ENCODE results near the gene ADAD2.

The ADAD2 gene

DNA sequence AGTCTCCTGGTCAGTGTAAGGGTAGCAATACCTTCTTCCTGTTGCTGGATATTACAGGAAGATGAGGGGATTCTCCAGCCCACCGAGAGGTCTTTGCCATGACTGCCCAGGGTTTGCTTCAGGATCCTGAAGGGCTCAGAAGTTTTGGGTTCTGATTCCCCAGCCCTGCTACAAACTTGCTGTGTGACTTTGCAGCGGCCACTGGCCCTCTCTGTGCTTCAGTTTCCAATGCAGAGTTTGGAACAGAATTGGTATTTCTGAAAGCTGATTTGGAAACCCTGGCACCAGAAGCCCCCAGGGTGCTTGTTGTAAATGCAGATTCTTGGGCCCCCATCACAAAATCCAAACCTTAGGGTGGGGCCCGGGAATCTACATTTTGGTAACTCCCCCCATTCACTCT is 34.2 kb downstream of the ADAD2 start:
- no peaks in the 10 kb centered on the region for H3K27me3 ChIP-seq (ENCODE audit: control insufficient read depth, insufficient read depth, low read length)
- no CpG with 5 or more reads among the region's 3 CpGs for WGBS (ENCODE audit: insufficient coverage, insufficient read length)

DNA sequence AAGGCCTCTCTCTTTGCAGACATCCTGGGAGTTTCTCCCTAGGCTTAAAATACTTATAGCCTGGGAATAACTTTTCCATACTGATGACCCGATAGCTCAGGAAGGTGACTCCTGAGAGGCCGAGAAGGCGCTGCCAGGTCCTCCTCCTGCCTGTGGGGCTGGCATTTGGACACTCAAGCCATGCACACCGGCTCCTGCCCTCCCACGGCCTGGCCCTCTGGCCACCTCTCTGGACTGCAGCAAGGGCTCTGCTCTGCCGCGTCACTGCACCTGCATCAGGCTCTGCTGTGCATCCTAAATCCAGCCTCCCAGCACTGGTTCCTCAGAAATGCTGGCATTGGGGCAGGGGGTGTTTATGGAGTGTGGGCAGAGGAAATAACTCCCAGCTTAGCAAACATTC is 34.6 kb downstream of the ADAD2 start:
- no peak for DNase-seq (ENCODE audit: low read depth, low spot score)
- Histone ChIP-seq H3K27me3 (ENCODE audit: control insufficient read depth, insufficient read depth, low read length) (no peaks in the 10 kb centered on the region), H3K9me3 (ENCODE audit: control insufficient read depth, insufficient read depth, low read length) (no peaks in the 10 kb centered on the region), H3K4me1 (ENCODE audit: control insufficient read depth, insufficient read depth, low read length) (peaks cover 5% of the 10 kb centered on the region; the same call in 1 of the 2 replicates), H3K36me3 (ENCODE audit: control insufficient read depth, insufficient read depth, low read length) (no peaks in the 10 kb centered on the region), H3K27ac (ENCODE audit: low read length) (no peak overlapping the region), H3K4me3 (ENCODE audit: low read length) (no peak overlapping the region; the same call in 1 of the 2 replicates)
- no CpG with 5 or more reads among the region's 7 CpGs for WGBS (ENCODE audit: insufficient coverage, insufficient read length)

More for the DNA sequence above, 34.2 kb downstream of the ADAD2 start:
- Histone ChIP-seq H3K4me3 (ENCODE audit: low read length) (no peak overlapping the region), H3K9me3 (ENCODE audit: control insufficient read depth, insufficient read depth, low read length) (no peaks in the 10 kb centered on the region), H3K36me3 (ENCODE audit: control insufficient read depth, insufficient read depth, low read length) (no peaks in the 10 kb centered on the region), H3K4me1 (ENCODE audit: control insufficient read depth, insufficient read depth, low read length) (peaks cover 5% of the 10 kb centered on the region; the same call in 1 of the 2 replicates), H3K27ac (ENCODE audit: low read length) (no peak overlapping the region)
- DNase-seq (ENCODE audit: low read depth, low spot score) = no peak

- H3K9me3 ChIP-seq (ENCODE audit: control insufficient read depth, insufficient read depth, low read length) = no peaks in the 10 kb centered on the region
- DNase-seq (ENCODE audit: low read depth, low spot score) = no peak
- peaks cover 5% of the 10 kb centered on the region; the same call in 1 of the 2 replicates for H3K4me1 ChIP-seq (ENCODE audit: control insufficient read depth, insufficient read depth, low read length)
- H3K36me3 ChIP-seq (ENCODE audit: control insufficient read depth, insufficient read depth, low read length) = no peaks in the 10 kb centered on the region
- H3K27me3 ChIP-seq (ENCODE audit: control insufficient read depth, insufficient read depth, low read length) = no peaks in the 10 kb centered on the region
- H3K27ac ChIP-seq (ENCODE audit: low read length) = no peak overlapping the region
- no CpG with 5 or more reads among the region's 8 CpGs for WGBS (ENCODE audit: insufficient coverage, insufficient read length)
- H3K4me3 ChIP-seq (ENCODE audit: low read length) = no peak overlapping the region
Measured at GRCh38 chr16:84226026-84226425, 35.1 kb downstream of the ADAD2 start.

- Histone ChIP-seq H3K4me3 (ENCODE audit: low read length) (no peak overlapping the region), H3K27ac (ENCODE audit: low read length) (no peak overlapping the region), H3K36me3 (ENCODE audit: control insufficient read depth, insufficient read depth, low read length) (no peaks in the 10 kb centered on the region), H3K4me1 (ENCODE audit: control insufficient read depth, insufficient read depth, low read length) (peaks cover 5% of the 10 kb centered on the region; the same call in 1 of the 2 replicates), H3K9me3 (ENCODE audit: control insufficient read depth, insufficient read depth, low read length) (no peaks in the 10 kb centered on the region), H3K27me3 (ENCODE audit: control insufficient read depth, insufficient read depth, low read length) (no peaks in the 10 kb centered on the region)
- no CpG with 5 or more reads among the region's 6 CpGs for WGBS (ENCODE audit: insufficient coverage, insufficient read length)
- DNase-seq (ENCODE audit: low read depth, low spot score) = no peak
Measured at GRCh38 chr16:84227548-84227947, 36.6 kb downstream of the ADAD2 start.

GRCh38 chr16:84228256-84228838 is 37.4 kb downstream of the ADAD2 start:
- H3K4me3 ChIP-seq (ENCODE audit: low read length) = no peak overlapping the region
- DNase-seq (ENCODE audit: low read depth, low spot score) = no peak
- H3K27ac ChIP-seq (ENCODE audit: low read length) = no peak overlapping the region

GRCh38 chr16:84229471-84229870 is 38.5 kb downstream of the ADAD2 start:
- no peak for DNase-seq (ENCODE audit: low read depth, low spot score)
- Histone ChIP-seq H3K36me3 (ENCODE audit: control insufficient read depth, insufficient read depth, low read length) (no peaks in the 10 kb centered on the region), H3K4me3 (ENCODE audit: low read length) (no peak overlapping the region), H3K27ac (ENCODE audit: low read length) (no peak overlapping the region), H3K9me3 (ENCODE audit: control insufficient read depth, insufficient read depth, low read length) (no peaks in the 10 kb centered on the region), H3K27me3 (ENCODE audit: control insufficient read depth, insufficient read depth, low read length) (no peaks in the 10 kb centered on the region), H3K4me1 (ENCODE audit: control insufficient read depth, insufficient read depth, low read length) (peaks cover 5% of the 10 kb centered on the region; the same call in 1 of the 2 replicates)
- WGBS (ENCODE audit: insufficient coverage, insufficient read length) = no CpG with 5 or more reads among the region's 11 CpGs

More at GRCh38 chr16:84228256-84228838, 37.4 kb downstream of the ADAD2 start:
- H3K36me3 ChIP-seq (ENCODE audit: control insufficient read depth, insufficient read depth, low read length) = no peaks in the 10 kb centered on the region
- H3K9me3 ChIP-seq (ENCODE audit: control insufficient read depth, insufficient read depth, low read length) = no peaks in the 10 kb centered on the region
- H3K27me3 ChIP-seq (ENCODE audit: control insufficient read depth, insufficient read depth, low read length) = no peaks in the 10 kb centered on the region
- no CpG with 5 or more reads among the region's 18 CpGs for WGBS (ENCODE audit: insufficient coverage, insufficient read length)
- peaks cover 5% of the 10 kb centered on the region; the same call in 1 of the 2 replicates for H3K4me1 ChIP-seq (ENCODE audit: control insufficient read depth, insufficient read depth, low read length)

DNA sequence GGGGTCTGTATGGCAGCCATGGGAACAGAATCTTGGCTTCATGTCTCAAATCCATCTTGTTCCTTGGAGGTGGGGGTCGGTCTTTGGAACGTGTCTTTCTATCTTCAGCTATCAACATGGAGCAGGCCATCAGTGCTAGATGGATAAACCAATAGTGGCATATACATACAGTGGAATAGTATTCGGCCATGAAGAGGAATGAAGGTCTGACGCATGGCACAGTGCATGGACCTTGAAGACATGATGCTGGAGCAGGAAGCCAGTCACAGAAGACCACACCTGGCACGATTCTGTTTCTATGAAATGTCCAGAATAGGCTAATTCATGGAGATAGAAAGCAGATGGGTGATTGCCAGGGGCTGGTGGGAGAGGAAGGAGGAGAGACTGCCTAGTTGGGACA is 41.1 kb downstream of the ADAD2 start:
- H3K27ac ChIP-seq (ENCODE audit: low read length) = no peak overlapping the region
- H3K36me3 ChIP-seq (ENCODE audit: control insufficient read depth, insufficient read depth, low read length) = no peaks in the 10 kb centered on the region
- H3K27me3 ChIP-seq (ENCODE audit: control insufficient read depth, insufficient read depth, low read length) = no peaks in the 10 kb centered on the region; the same call in 1 of the 2 replicates
- WGBS (ENCODE audit: insufficient coverage, insufficient read length) = no CpG with 5 or more reads among the region's 5 CpGs
- no peak for DNase-seq (ENCODE audit: low read depth, low spot score)
- H3K4me1 ChIP-seq (ENCODE audit: control insufficient read depth, insufficient read depth, low read length) = 0 out of 2 replicates have a peak, but pooled peaks cover 5% of the 10 kb centered on the region
- no peaks in the 10 kb centered on the region for H3K9me3 ChIP-seq (ENCODE audit: control insufficient read depth, insufficient read depth, low read length)
- no peak overlapping the region for H3K4me3 ChIP-seq (ENCODE audit: low read length)

DNA sequence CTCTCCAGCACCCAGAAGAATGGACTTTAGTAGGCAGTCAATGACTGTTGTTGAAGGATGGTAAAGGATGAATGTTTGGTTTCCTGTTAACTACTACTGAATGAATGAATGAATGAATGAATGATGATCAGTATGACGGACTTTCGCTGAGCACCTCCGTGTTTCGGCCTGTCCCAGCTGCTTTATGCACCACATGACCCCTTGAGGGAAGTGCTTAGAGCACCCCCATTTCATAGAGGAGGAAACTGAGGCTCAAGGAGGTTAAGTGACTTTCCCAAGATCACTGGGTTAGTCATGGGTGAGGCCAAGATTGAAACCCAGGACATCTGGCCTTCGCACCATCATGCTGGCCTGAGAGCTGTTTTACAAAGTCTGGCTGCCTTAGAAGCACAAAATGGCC is 42.0 kb downstream of the ADAD2 start:
- H3K4me1 ChIP-seq (ENCODE audit: control insufficient read depth, insufficient read depth, low read length) = 0 out of 2 replicates have a peak, but pooled peaks cover 4% of the 10 kb centered on the region
- H3K4me3 ChIP-seq (ENCODE audit: low read length) = no peak overlapping the region
- no peaks in the 10 kb centered on the region; the same call in 1 of the 2 replicates for H3K27me3 ChIP-seq (ENCODE audit: control insufficient read depth, insufficient read depth, low read length)
- no peaks in the 10 kb centered on the region for H3K9me3 ChIP-seq (ENCODE audit: control insufficient read depth, insufficient read depth, low read length)
- WGBS (ENCODE audit: insufficient coverage, insufficient read length) = no CpG with 5 or more reads among the region's 5 CpGs
- H3K36me3 ChIP-seq (ENCODE audit: control insufficient read depth, insufficient read depth, low read length) = no peaks in the 10 kb centered on the region
- no peak overlapping the region for H3K27ac ChIP-seq (ENCODE audit: low read length)
- DNase-seq (ENCODE audit: low read depth, low spot score) = no peak

GRCh38 chr16:84233748-84234147 is 42.8 kb downstream of the ADAD2 start:
- DNase-seq (ENCODE audit: low read depth, low spot score) = no peak
- Histone ChIP-seq H3K27ac (ENCODE audit: low read length) (no peak overlapping the region), H3K9me3 (ENCODE audit: control insufficient read depth, insufficient read depth, low read length) (no peaks in the 10 kb centered on the region), H3K4me3 (ENCODE audit: low read length) (no peak overlapping the region), H3K36me3 (ENCODE audit: control insufficient read depth, insufficient read depth, low read length) (no peaks in the 10 kb centered on the region), H3K4me1 (ENCODE audit: control insufficient read depth, insufficient read depth, low read length) (no peaks in the 10 kb centered on the region), H3K27me3 (ENCODE audit: control insufficient read depth, insufficient read depth, low read length) (no peaks in the 10 kb centered on the region; the same call in 1 of the 2 replicates)
- 94% methylated on average over 1 of the region's 9 CpGs for WGBS (ENCODE audit: insufficient coverage, insufficient read length)

DNA sequence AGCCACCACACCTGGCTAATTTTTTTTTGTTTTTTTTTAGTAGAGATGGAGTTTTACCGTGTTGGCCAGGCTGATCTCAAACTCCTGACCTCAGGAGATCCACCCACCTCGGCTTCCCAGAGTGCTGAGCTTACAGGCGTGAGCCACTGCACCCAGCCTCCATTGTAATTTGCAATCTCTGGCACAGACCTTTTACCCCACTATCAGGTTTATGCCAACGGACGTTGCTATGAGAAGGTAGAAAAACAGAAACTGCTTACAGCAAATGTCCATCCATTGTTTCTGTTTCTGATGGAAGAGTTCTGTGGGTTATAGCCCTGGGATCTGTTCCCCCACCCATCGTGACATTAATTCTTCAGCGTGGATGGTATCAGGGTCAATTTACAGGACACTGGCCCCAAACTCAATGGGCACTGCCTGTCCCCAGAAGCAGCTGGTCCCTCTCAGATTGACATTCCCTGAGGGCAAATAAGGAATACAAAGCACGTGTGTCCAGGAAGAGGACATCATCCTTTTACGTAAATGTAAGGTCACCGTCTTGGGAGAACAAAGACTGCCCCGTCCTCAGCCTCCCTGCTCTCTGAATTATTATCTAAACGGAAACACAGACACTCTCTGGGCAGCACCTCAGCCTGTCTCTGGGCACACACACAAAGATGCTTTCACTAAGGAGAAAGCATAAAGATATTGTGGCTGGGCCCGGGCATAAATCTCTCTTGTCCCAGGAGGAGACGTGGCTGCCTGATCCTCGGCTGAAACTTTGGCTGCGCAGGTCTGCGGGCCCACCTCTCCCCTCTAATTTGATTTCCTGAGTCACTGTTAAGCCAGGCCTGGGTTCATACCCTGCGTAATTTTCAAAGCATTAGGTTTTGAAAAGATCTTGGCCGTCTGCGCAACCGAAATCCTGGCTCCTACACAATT is 43.6 kb downstream of the ADAD2 start:
- Histone ChIP-seq H3K27me3 (ENCODE audit: control insufficient read depth, insufficient read depth, low read length) (no peaks in the 10 kb centered on the region; the same call in 1 of the 2 replicates), H3K4me3 (ENCODE audit: low read length) (no peak overlapping the region), H3K27ac (ENCODE audit: low read length) (no peak overlapping the region), H3K36me3 (ENCODE audit: control insufficient read depth, insufficient read depth, low read length) (no peaks in the 10 kb centered on the region), H3K9me3 (ENCODE audit: control insufficient read depth, insufficient read depth, low read length) (no peaks in the 10 kb centered on the region), H3K4me1 (ENCODE audit: control insufficient read depth, insufficient read depth, low read length) (no peaks in the 10 kb centered on the region)
- DNase-seq (ENCODE audit: low read depth, low spot score) = no peak
- no CpG with 5 or more reads among the region's 21 CpGs for WGBS (ENCODE audit: insufficient coverage, insufficient read length)

Measured in iPS DF 6.9 (cell line).